Upper lobe of left lung (tissue), 4 donors: ENCODE measurements around the gene MIA.

ENCODE experiments used
- CTCF ChIP-seq, 6 experiments: fragments of 450-650 bp in 4 of 6; fragments of 200-600 bp in 2 of 6; sonication (generic) in 2 of 6; IDR thresholded peaks; one replicate each; pipeline ENCODE4 v1.5.1; 2016 to 2019; ENCODE audit warnings: antibody characterized with exemption in 6 of 6
- EP300 ChIP-seq, 4 donors: sonication (generic); formaldehyde crosslinking; IDR thresholded peaks; one replicate each; pipeline ENCODE4 v1.5.1; 2017; ENCODE audit warnings: antibody characterized with exemption in 4 of 4, control low read depth in 2 of 4
- POLR2A ChIP-seq, 4 donors: fragments of 450-650 bp; IDR thresholded peaks; one replicate each; pipeline ENCODE4 v1.5.1; 2016 to 2017; ENCODE audit warnings: antibody characterized with exemption in 4 of 4, mild to moderate bottlenecking in 2 of 4
- POLR2AphosphoS5 ChIP-seq, 2 donors: sonication (generic); formaldehyde crosslinking; IDR thresholded peaks; one replicate each; pipeline ENCODE4 v1.5.1; 2017; ENCODE audit warnings: antibody characterized with exemption in 2 of 2

DNA sequence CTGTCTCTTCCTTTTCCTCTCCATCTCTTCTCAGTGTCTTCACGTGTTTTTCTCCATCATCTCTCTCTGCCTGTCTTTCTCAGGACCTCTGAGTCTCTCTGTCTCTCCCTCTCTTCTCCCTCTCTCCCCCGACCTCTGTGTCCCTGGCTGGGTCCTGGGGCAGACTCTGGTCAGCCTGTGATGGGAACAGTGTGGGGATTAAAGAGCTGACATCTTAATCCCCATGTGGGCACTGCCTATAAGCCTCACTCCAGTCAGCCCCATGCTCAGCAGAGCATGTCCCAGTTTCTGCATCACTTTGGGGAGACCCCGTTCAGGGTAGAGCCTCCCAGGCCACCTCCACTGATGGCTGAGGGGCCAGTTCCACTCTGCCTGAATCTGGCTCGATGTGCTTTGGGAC is 39.9 kb downstream of the MIA start:
- TF ChIP-seq POLR2A (IDR thresholded peaks at IDR 0.05) (no peak), CTCF (IDR thresholded peaks at IDR 0.05) (no peak), POLR2AphosphoS5 (IDR thresholded peaks at IDR 0.05) (no peak), EP300 (IDR thresholded peaks at IDR 0.05) (no peak)
